Measurements from ENCODE around the gene SSPN.

Gene SSPN

DNA sequence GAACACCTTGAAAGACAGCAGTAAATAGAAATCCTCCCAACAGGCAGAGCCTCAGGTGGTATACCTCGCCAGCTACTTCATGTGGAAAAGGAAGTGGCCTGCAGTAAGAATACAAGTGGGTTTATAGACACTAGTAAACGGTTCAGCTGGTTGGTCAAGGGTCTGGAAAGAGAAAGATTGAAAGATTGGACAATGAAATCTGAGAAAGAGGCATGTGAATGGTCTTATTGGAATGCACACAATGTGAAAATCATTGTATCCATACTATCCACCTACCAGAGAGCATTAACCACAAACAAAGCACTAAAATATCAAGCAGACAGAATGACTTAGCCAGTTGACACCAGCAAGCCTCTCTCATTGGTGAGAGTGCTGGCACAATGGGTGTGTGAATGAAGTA lies 98.2 kb downstream of the SSPN start:
- no peak overlapping the region for H3K9ac ChIP-seq (ENCODE audit: low read depth, low read length)
- H3K9me3 ChIP-seq (ENCODE audit: insufficient read depth, low read length, severe bottlenecking), result no peaks in the 10 kb centered on the region
- ATAC-seq (ENCODE audit: insufficient read depth, low read depth) (no peak), DNase-seq (no peak)
- no peaks in the 10 kb centered on the region for H3K79me2 ChIP-seq (ENCODE audit: insufficient read depth, low read length)
- H3K4me2 ChIP-seq (ENCODE audit: insufficient read depth, low read length), result no peak overlapping the region
- no peak overlapping the region for H3K4me3 ChIP-seq (ENCODE audit: low read depth in 1 of 2, low read length in 2 of 2)
- no peaks in the 10 kb centered on the region for H3K4me1 ChIP-seq (ENCODE audit: insufficient read depth, low read length)
- H3K27me3 ChIP-seq (ENCODE audit: insufficient read depth, low read length, poor library complexity), result no peaks in the 10 kb centered on the region
- H3K27ac ChIP-seq (ENCODE audit: low read length), result no peak overlapping the region
- TF ChIP-seq EZH2 (IDR thresholded peaks at IDR 0.05; ENCODE audit: borderline replicate concordance, low read depth, low read length, severe bottlenecking), result no peak
- TF ChIP-seq, protein P1, sequence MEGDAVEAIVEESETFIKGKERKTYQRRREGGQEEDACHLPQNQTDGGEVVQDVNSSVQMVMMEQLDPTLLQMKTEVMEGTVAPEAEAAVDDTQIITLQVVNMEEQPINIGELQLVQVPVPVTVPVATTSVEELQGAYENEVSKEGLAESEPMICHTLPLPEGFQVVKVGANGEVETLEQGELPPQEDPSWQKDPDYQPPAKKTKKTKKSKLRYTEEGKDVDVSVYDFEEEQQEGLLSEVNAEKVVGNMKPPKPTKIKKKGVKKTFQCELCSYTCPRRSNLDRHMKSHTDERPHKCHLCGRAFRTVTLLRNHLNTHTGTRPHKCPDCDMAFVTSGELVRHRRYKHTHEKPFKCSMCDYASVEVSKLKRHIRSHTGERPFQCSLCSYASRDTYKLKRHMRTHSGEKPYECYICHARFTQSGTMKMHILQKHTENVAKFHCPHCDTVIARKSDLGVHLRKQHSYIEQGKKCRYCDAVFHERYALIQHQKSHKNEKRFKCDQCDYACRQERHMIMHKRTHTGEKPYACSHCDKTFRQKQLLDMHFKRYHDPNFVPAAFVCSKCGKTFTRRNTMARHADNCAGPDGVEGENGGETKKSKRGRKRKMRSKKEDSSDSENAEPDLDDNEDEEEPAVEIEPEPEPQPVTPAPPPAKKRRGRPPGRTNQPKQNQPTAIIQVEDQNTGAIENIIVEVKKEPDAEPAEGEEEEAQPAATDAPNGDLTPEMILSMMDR (IDR thresholded peaks at IDR 0.05; ENCODE audit: borderline replicate concordance, extremely low read depth, low read length, poor library complexity, severe bottlenecking), result no peak
- H4K20me1 ChIP-seq (ENCODE audit: insufficient read depth, low read length), result no peaks in the 10 kb centered on the region
- no peaks in the 10 kb centered on the region for H3K36me3 ChIP-seq (ENCODE audit: insufficient read depth, low read length)
- H2AFZ ChIP-seq (ENCODE audit: low read depth, low read length), result no peak overlapping the region

DNA sequence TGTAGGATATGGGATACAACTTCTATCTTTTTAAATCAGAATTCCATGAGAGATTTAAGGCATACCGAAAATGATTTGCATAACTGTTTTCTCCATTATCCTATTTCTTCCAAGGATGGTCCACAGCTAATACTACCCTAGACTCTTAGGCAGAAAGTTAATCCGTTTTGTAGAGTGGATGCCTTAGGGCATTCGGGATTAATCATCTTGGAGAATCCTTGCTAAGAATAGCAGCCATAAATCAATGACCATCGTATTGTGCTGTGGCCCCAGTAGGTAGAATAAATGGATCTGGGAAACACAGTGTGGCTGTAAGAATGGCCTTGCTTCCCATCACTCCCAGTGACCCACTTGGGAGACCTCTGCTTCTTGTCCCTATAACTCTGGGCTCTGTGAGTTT lies 99.6 kb downstream of the SSPN start:
- Histone ChIP-seq H3K27me3 (ENCODE audit: insufficient read depth, low read length, poor library complexity) (no peaks in the 10 kb centered on the region), H3K4me2 (ENCODE audit: insufficient read depth, low read length) (no peak overlapping the region), H4K20me1 (ENCODE audit: insufficient read depth, low read length) (no peaks in the 10 kb centered on the region), H3K9me3 (ENCODE audit: insufficient read depth, low read length, severe bottlenecking) (no peaks in the 10 kb centered on the region), H3K36me3 (ENCODE audit: insufficient read depth, low read length) (no peaks in the 10 kb centered on the region), H3K9ac (ENCODE audit: low read depth, low read length) (no peak overlapping the region), H3K4me3 (ENCODE audit: low read depth in 1 of 2, low read length in 2 of 2) (no peak overlapping the region), H2AFZ (ENCODE audit: low read depth, low read length) (no peak overlapping the region), H3K4me1 (ENCODE audit: insufficient read depth, low read length) (no peaks in the 10 kb centered on the region), H3K27ac (ENCODE audit: low read length) (no peak overlapping the region), H3K79me2 (ENCODE audit: insufficient read depth, low read length) (no peaks in the 10 kb centered on the region)
- ATAC-seq (ENCODE audit: insufficient read depth, low read depth), result no peak
- TF ChIP-seq, protein P1 (IDR thresholded peaks at IDR 0.05; ENCODE audit: borderline replicate concordance, extremely low read depth, low read length, poor library complexity, severe bottlenecking), result no peak
- TF ChIP-seq EZH2 (IDR thresholded peaks at IDR 0.05; ENCODE audit: borderline replicate concordance, low read depth, low read length, severe bottlenecking), result no peak
- DNase-seq, result no peak

DNA sequence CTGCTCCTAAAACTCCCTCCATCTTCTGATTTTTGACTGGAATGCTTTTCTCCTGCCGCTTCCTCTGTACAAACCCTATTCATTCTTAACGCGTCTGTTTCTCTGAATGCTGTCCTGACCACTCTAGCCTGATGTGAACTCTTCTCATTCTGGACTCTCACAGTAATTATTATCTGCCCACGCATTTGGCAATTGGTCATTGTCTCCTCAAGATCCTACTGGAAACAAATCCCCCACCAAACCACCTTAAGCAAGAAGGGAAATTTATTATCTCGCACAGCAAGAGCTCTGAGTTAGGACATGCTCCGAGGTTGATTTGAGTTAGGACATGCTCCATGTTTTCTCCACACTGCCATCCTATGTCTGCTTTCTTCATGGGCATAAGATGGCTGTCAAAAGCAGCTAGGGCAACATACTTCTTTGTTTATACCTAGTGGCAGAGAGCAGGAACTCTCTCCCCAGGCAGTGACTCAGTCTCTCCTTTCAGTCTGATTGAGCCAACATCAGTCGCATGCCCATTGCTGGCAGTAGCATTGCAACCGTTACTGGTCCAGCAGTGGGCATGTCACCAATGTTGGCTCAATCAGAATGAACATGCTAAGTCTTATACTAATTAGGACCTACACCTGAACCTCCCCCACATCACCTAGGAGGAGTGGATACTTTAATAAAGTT lies 102.2 kb downstream of the SSPN start:
- H3K9me3 ChIP-seq (ENCODE audit: insufficient read depth, low read length, severe bottlenecking), result no peaks in the 10 kb centered on the region
- no peak overlapping the region for H3K9ac ChIP-seq (ENCODE audit: low read depth, low read length)
- no peaks in the 10 kb centered on the region for H3K4me1 ChIP-seq (ENCODE audit: insufficient read depth, low read length)
- H3K79me2 ChIP-seq (ENCODE audit: insufficient read depth, low read length), result no peaks in the 10 kb centered on the region
- ATAC-seq (ENCODE audit: insufficient read depth, low read depth) (no peak), DNase-seq (no peak)
- H3K27me3 ChIP-seq (ENCODE audit: insufficient read depth, low read length, poor library complexity), result no peaks in the 10 kb centered on the region
- H3K36me3 ChIP-seq (ENCODE audit: insufficient read depth, low read length), result no peaks in the 10 kb centered on the region
- no peak overlapping the region for H2AFZ ChIP-seq (ENCODE audit: low read depth, low read length)
- no peak overlapping the region for H3K4me2 ChIP-seq (ENCODE audit: insufficient read depth, low read length)
- TF ChIP-seq, protein P1 (IDR thresholded peaks at IDR 0.05; ENCODE audit: borderline replicate concordance, extremely low read depth, low read length, poor library complexity, severe bottlenecking), result no peak
- no peak for TF ChIP-seq EZH2 (IDR thresholded peaks at IDR 0.05; ENCODE audit: borderline replicate concordance, low read depth, low read length, severe bottlenecking)
- H3K4me3 ChIP-seq (ENCODE audit: low read depth in 1 of 2, low read length in 2 of 2), result no peak overlapping the region
- no peak overlapping the region for H3K27ac ChIP-seq (ENCODE audit: low read length)
- no peaks in the 10 kb centered on the region for H4K20me1 ChIP-seq (ENCODE audit: insufficient read depth, low read length)
